GM18507 (cell line): ENCODE measurements around the gene SCFD2.
"Not testable (repeated sequence)": the region's sequence is repeated elsewhere in the genome, so short reads cannot be mapped to it uniquely, and the experiment has no call there.

Experiments
- DNase-seq: peaks from one replicate; pipeline ENCODE4 v3.0.0; 2011; ENCODE audit warnings: low read depth; ENCODE audit not compliant: insufficient read length; ENCODE audit errors: extremely low spot score
- FAIRE-seq: peaks from 2 replicates; lab custom pipeline; 2011; peaks lifted over from hg19 to GRCh38; lab: Jason Lieb, UNC

SCFD2 gene

GRCh38 chr4:52838729-52839586 is 526.9 kb downstream of the SCFD2 start:
- FAIRE-seq (no peak), DNase-seq (no peak)

- FAIRE-seq (no peak), DNase-seq (no peak)
These were observed 527.9 kb downstream of the SCFD2 start for GRCh38 chr4:52837716-52838558.

- FAIRE-seq = no peak
- no peak for DNase-seq
These were observed 529.2 kb downstream of the SCFD2 start for GRCh38 chr4:52836678-52837077.

- FAIRE-seq (no peak), DNase-seq (no peak)
These were observed 529.7 kb downstream of the SCFD2 start for GRCh38 chr4:52836120-52836519.

- DNase-seq, FAIRE-seq: not testable (repeated sequence)
These were observed 531.0 kb downstream of the SCFD2 start for GRCh38 chr4:52834641-52835456.

- FAIRE-seq (no peak), DNase-seq (no peak)
These were observed 531.8 kb downstream of the SCFD2 start for GRCh38 chr4:52833941-52834525.

- DNase-seq (no peak), FAIRE-seq (no peak)
These were observed 540.3 kb downstream of the SCFD2 start for GRCh38 chr4:52825460-52826090.

- FAIRE-seq (no peak), DNase-seq (no peak)
These were observed 541.0 kb downstream of the SCFD2 start for GRCh38 chr4:52824603-52825459.

- FAIRE-seq (no peak), DNase-seq (no peak)
These were observed 541.6 kb downstream of the SCFD2 start for GRCh38 chr4:52824270-52824602.

GRCh38 chr4:52823702-52824092 is 542.2 kb downstream of the SCFD2 start:
- DNase-seq = no peak
- no peak for FAIRE-seq
